LHCN-M2 (cell line): ENCODE measurements around the gene ZNF304. TPM values are rescaled to one million over a fixed set of nuclear protein-coding genes. Genes with fewer than 3 reads are reported as not detected.
A peak's percentile ranks its signal among the peaks of the same experiment; 100 is the strongest.

Experiments
- DNase-seq: peaks from one replicate; pipeline ENCODE4 v3.0.0-alpha.2; 2012; ENCODE audit warnings: low read depth
- polyA plus RNA-seq: library from polyadenylated mRNA; unstranded; fragments of >200 nt; gene quantifications from one replicate; pipeline ENCODE4 v1.2.1, GENCODE V29; 2012; ENCODE audit warnings: missing spikeins
- total RNA-seq: library from RNA; depleted of rRNA; stranded (reverse); fragments of >200 nt; gene quantifications from 2 replicates; pipeline ENCODE4 v1.2.3, GENCODE V29; 2014; rRNA removed

The ZNF304 gene
- 7.4 and 8.3 TPM in 2 replicates for total RNA-seq
- polyA plus RNA-seq = 4.0 TPM

GRCh38 chr19:57350877-57351805, at the start of gene ZNF304:
ZNF304 (plus strand) TSS chr19:57351271; CDS start chr19:57351665, 394 bp downstream.
- DNase-seq = peak; percentile 96

- DNase-seq = peak; percentile 99
Observed at GRCh38 chr19:57302020-57302465, 49.0 kb upstream of the ZNF304 start.

- no peak for DNase-seq
Observed at GRCh38 chr19:57302727-57303401, 48.2 kb upstream of the ZNF304 start.

GRCh38 chr19:57305056-57305455, 46.0 kb upstream of the ZNF304 start:
- DNase-seq = no peak

- DNase-seq = no peak
Observed at GRCh38 chr19:57308514-57308913, 42.6 kb upstream of the ZNF304 start.

GRCh38 chr19:57310792-57311191, 40.3 kb upstream of the ZNF304 start:
- no peak for DNase-seq

GRCh38 chr19:57314146-57314545, 36.9 kb upstream of the ZNF304 start:
- DNase-seq = no peak

GRCh38 chr19:57317503-57317902, 33.6 kb upstream of the ZNF304 start:
- DNase-seq = peak; percentile 16

- no peak for DNase-seq
Observed at GRCh38 chr19:57319869-57320179, 31.2 kb upstream of the ZNF304 start.

- peak; percentile 95 for DNase-seq
Observed at GRCh38 chr19:57320180-57321084, 30.6 kb upstream of the ZNF304 start, which contains the start of gene ZNF543. ZNF543 (plus strand) TSS chr19:57320472; CDS start chr19:57320854, 382 bp downstream.

- no peak for DNase-seq
Observed at GRCh38 chr19:57321116-57321515, 30.0 kb upstream of the ZNF304 start.

GRCh38 chr19:57321751-57322150, 29.3 kb upstream of the ZNF304 start:
- DNase-seq = no peak

- DNase-seq = no peak
Observed at GRCh38 chr19:57324992-57325391, 26.1 kb upstream of the ZNF304 start.

- no peak for DNase-seq
Observed at GRCh38 chr19:57327993-57328392, 23.1 kb upstream of the ZNF304 start.

GRCh38 chr19:57334191-57334590, 16.9 kb upstream of the ZNF304 start:
- no peak for DNase-seq

GRCh38 chr19:57338877-57339276, 12.2 kb upstream of the ZNF304 start:
- peak; percentile 20 for DNase-seq

- no peak for DNase-seq
Observed at GRCh38 chr19:57342582-57342981, 8.5 kb upstream of the ZNF304 start.

GRCh38 chr19:57348136-57348535, 2.9 kb upstream of the ZNF304 start:
- DNase-seq = peak; percentile 58

- DNase-seq = peak; percentile 9
Observed at GRCh38 chr19:57351867-57352266, 796 bp downstream of the ZNF304 start.

GRCh38 chr19:57355916-57356315, 4.8 kb downstream of the ZNF304 start:
- DNase-seq = no peak

- no peak for DNase-seq
Observed at GRCh38 chr19:57357406-57357805, 6.3 kb downstream of the ZNF304 start.

GRCh38 chr19:57359300-57359699, 8.2 kb downstream of the ZNF304 start:
- DNase-seq = no peak
